ENCODE measurements around the gene ABHD13. TPM values are rescaled to one million over a fixed set of nuclear protein-coding genes. Genes with fewer than 3 reads are reported as not detected.

Gene ABHD13
- total and polyA plus RNA-seq, 2 experiments from 2014 or later = 5.4 to 10.4 TPM

DNA sequence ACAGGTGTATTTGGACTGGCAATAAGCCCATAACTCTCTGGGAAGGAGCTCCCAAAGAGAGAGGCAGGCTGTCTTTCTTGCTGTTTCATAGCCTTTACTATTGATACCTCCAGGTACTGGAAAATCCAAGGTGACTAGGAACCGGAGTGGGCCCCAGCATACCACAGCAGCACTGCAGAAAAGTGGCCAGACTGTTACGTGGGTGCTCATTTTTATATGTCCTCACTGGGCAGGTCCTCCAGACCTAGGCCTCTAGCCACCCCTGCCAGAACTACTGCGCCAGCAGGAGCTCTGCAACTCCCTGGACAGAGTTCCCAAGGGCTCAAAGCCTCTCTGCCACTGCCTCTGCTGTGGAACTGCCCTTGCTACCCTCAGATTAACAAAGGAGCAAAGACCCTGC is 49.3 kb upstream of the ABHD13 start (continued):
- TF ChIP-seq, protein P1, sequence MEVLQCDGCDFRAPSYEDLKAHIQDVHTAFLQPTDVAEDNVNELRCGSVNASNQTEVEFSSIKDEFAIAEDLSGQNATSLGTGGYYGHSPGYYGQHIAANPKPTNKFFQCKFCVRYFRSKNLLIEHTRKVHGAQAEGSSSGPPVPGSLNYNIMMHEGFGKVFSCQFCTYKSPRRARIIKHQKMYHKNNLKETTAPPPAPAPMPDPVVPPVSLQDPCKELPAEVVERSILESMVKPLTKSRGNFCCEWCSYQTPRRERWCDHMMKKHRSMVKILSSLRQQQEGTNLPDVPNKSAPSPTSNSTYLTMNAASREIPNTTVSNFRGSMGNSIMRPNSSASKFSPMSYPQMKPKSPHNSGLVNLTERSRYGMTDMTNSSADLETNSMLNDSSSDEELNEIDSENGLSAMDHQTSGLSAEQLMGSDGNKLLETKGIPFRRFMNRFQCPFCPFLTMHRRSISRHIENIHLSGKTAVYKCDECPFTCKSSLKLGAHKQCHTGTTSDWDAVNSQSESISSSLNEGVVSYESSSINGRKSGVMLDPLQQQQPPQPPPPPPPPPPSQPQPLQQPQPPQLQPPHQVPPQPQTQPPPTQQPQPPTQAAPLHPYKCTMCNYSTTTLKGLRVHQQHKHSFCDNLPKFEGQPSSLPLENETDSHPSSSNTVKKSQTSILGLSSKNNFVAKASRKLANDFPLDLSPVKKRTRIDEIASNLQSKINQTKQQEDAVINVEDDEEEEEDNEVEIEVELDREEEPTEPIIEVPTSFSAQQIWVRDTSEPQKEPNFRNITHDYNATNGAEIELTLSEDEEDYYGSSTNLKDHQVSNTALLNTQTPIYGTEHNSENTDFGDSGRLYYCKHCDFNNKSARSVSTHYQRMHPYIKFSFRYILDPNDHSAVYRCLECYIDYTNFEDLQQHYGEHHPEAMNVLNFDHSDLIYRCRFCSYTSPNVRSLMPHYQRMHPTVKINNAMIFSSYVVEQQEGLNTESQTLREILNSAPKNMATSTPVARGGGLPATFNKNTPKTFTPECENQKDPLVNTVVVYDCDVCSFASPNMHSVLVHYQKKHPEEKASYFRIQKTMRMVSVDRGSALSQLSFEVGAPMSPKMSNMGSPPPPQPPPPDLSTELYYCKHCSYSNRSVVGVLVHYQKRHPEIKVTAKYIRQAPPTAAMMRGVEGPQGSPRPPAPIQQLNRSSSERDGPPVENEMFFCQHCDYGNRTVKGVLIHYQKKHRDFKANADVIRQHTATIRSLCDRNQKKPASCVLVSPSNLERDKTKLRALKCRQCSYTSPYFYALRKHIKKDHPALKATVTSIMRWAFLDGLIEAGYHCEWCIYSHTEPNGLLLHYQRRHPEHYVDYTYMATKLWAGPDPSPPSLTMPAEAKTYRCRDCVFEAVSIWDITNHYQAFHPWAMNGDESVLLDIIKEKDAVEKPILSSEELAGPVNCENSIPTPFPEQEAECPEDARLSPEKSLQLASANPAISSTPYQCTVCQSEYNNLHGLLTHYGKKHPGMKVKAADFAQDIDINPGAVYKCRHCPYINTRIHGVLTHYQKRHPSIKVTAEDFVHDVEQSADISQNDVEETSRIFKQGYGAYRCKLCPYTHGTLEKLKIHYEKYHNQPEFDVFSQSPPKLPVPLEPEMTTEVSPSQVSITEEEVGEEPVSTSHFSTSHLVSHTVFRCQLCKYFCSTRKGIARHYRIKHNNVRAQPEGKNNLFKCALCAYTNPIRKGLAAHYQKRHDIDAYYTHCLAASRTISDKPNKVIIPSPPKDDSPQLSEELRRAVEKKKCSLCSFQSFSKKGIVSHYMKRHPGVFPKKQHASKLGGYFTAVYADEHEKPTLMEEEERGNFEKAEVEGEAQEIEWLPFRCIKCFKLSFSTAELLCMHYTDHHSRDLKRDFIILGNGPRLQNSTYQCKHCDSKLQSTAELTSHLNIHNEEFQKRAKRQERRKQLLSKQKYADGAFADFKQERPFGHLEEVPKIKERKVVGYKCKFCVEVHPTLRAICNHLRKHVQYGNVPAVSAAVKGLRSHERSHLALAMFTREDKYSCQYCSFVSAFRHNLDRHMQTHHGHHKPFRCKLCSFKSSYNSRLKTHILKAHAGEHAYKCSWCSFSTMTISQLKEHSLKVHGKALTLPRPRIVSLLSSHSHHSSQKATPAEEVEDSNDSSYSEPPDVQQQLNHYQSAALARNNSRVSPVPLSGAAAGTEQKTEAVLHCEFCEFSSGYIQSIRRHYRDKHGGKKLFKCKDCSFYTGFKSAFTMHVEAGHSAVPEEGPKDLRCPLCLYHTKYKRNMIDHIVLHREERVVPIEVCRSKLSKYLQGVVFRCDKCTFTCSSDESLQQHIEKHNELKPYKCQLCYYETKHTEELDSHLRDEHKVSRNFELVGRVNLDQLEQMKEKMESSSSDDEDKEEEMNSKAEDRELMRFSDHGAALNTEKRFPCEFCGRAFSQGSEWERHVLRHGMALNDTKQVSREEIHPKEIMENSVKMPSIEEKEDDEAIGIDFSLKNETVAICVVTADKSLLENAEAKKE (CRISPR knock-in tag; IDR thresholded peaks at IDR 0.05) = no peak
- TF ChIP-seq ZNF114 (CRISPR knock-in tag; IDR thresholded peaks at IDR 0.05) (no peak), NANOG (IDR thresholded peaks at IDR 0.05; ENCODE audit: borderline replicate concordance) (no peak), POLR2AphosphoS5 (IDR thresholded peaks at IDR 0.05; ENCODE audit: low read depth) (no peak), JUNB (IDR thresholded peaks at IDR 0.05; ENCODE audit: unreplicated experiment) (no peak), ZNF331 (CRISPR knock-in tag; IDR thresholded peaks at IDR 0.05; ENCODE audit: low read depth) (no peak)
- TF ChIP-seq, protein P2, sequence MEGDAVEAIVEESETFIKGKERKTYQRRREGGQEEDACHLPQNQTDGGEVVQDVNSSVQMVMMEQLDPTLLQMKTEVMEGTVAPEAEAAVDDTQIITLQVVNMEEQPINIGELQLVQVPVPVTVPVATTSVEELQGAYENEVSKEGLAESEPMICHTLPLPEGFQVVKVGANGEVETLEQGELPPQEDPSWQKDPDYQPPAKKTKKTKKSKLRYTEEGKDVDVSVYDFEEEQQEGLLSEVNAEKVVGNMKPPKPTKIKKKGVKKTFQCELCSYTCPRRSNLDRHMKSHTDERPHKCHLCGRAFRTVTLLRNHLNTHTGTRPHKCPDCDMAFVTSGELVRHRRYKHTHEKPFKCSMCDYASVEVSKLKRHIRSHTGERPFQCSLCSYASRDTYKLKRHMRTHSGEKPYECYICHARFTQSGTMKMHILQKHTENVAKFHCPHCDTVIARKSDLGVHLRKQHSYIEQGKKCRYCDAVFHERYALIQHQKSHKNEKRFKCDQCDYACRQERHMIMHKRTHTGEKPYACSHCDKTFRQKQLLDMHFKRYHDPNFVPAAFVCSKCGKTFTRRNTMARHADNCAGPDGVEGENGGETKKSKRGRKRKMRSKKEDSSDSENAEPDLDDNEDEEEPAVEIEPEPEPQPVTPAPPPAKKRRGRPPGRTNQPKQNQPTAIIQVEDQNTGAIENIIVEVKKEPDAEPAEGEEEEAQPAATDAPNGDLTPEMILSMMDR (conservative IDR thresholded peaks at IDR 0.05; ENCODE audit: low read depth in 2 of 2) = no peak
- TF ChIP-seq, protein P3, sequence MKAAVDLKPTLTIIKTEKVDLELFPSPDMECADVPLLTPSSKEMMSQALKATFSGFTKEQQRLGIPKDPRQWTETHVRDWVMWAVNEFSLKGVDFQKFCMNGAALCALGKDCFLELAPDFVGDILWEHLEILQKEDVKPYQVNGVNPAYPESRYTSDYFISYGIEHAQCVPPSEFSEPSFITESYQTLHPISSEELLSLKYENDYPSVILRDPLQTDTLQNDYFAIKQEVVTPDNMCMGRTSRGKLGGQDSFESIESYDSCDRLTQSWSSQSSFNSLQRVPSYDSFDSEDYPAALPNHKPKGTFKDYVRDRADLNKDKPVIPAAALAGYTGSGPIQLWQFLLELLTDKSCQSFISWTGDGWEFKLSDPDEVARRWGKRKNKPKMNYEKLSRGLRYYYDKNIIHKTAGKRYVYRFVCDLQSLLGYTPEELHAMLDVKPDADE (IDR thresholded peaks at IDR 0.05) = no peak
- TF ChIP-seq, protein P4, sequence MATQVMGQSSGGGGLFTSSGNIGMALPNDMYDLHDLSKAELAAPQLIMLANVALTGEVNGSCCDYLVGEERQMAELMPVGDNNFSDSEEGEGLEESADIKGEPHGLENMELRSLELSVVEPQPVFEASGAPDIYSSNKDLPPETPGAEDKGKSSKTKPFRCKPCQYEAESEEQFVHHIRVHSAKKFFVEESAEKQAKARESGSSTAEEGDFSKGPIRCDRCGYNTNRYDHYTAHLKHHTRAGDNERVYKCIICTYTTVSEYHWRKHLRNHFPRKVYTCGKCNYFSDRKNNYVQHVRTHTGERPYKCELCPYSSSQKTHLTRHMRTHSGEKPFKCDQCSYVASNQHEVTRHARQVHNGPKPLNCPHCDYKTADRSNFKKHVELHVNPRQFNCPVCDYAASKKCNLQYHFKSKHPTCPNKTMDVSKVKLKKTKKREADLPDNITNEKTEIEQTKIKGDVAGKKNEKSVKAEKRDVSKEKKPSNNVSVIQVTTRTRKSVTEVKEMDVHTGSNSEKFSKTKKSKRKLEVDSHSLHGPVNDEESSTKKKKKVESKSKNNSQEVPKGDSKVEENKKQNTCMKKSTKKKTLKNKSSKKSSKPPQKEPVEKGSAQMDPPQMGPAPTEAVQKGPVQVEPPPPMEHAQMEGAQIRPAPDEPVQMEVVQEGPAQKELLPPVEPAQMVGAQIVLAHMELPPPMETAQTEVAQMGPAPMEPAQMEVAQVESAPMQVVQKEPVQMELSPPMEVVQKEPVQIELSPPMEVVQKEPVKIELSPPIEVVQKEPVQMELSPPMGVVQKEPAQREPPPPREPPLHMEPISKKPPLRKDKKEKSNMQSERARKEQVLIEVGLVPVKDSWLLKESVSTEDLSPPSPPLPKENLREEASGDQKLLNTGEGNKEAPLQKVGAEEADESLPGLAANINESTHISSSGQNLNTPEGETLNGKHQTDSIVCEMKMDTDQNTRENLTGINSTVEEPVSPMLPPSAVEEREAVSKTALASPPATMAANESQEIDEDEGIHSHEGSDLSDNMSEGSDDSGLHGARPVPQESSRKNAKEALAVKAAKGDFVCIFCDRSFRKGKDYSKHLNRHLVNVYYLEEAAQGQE (IDR thresholded peaks at IDR 0.05; ENCODE audit: unreplicated experiment) = no peak
